AG10803 (cell line): ENCODE measurements around the gene TFE3.
A peak's percentile ranks its signal among the peaks of the same experiment; 100 is the strongest.

Source experiments
- DNase-seq: peaks from one replicate; pipeline ENCODE4 v3.0.0; 2010; ENCODE audit warnings: low read depth
- H3K4me3 ChIP-seq: 2 replicates; pipeline ENCODE4 v1.5.1; 2011; ENCODE audit warnings: mild to moderate bottlenecking, low read length, control low read depth
- TF ChIP-seq, protein P1 (sequence below): conservative IDR thresholded peaks from 2 replicates; pipeline ENCODE4 v1.5.1; 2011; ENCODE audit warnings: mild to moderate bottlenecking, low read length, control low read depth, inconsistent platforms

The TFE3 gene, protein sequence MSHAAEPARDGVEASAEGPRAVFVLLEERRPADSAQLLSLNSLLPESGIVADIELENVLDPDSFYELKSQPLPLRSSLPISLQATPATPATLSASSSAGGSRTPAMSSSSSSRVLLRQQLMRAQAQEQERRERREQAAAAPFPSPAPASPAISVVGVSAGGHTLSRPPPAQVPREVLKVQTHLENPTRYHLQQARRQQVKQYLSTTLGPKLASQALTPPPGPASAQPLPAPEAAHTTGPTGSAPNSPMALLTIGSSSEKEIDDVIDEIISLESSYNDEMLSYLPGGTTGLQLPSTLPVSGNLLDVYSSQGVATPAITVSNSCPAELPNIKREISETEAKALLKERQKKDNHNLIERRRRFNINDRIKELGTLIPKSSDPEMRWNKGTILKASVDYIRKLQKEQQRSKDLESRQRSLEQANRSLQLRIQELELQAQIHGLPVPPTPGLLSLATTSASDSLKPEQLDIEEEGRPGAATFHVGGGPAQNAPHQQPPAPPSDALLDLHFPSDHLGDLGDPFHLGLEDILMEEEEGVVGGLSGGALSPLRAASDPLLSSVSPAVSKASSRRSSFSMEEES

DNA sequence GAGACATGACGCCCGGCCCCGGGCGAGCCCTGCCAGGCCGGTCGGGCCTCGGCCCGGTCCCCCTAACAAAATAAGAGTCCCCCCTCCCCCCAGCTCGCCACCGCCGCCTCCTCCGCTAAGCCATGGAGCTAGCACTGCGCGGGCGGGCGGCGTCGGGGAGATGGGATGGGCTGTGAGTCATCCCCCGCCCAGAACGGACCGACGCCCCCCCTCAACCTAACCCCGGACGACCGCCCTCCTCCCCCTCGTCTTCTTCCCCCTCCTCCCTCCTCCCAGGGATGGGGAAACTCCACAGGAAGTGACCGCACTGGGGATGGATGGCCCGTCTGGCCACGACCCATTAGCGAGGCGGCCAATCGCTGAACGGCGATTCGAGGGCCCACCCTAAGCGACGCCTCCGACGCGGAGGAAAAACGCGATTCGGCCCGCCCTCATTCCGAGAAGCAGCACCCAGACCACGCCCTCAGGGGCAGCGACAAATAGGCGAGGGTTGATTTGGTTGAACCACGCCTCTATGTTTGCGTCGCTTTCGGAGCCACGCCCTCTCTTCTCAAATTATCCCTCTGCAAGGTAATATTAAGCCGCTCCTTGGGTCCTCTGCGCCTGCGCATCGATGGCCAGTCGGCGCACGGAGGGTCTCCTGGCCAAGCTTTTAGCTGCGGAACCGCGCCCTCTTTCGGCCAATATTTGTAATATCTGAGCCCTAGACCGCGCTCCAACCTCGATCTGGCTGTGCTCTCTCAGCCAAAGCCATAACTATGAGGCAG is at the start of gene TFE3:
TFE3 (minus strand) TSS at position 138 of the 767 bp plus-strand sequence; CDS start at position 7, 131 bp downstream.
- peak; percentile 98 for DNase-seq
- H3K4me3 ChIP-seq = peak within 1 kb of the TSS; percentile 82
- TF ChIP-seq, protein P1, sequence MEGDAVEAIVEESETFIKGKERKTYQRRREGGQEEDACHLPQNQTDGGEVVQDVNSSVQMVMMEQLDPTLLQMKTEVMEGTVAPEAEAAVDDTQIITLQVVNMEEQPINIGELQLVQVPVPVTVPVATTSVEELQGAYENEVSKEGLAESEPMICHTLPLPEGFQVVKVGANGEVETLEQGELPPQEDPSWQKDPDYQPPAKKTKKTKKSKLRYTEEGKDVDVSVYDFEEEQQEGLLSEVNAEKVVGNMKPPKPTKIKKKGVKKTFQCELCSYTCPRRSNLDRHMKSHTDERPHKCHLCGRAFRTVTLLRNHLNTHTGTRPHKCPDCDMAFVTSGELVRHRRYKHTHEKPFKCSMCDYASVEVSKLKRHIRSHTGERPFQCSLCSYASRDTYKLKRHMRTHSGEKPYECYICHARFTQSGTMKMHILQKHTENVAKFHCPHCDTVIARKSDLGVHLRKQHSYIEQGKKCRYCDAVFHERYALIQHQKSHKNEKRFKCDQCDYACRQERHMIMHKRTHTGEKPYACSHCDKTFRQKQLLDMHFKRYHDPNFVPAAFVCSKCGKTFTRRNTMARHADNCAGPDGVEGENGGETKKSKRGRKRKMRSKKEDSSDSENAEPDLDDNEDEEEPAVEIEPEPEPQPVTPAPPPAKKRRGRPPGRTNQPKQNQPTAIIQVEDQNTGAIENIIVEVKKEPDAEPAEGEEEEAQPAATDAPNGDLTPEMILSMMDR = peak; percentile 53

DNA sequence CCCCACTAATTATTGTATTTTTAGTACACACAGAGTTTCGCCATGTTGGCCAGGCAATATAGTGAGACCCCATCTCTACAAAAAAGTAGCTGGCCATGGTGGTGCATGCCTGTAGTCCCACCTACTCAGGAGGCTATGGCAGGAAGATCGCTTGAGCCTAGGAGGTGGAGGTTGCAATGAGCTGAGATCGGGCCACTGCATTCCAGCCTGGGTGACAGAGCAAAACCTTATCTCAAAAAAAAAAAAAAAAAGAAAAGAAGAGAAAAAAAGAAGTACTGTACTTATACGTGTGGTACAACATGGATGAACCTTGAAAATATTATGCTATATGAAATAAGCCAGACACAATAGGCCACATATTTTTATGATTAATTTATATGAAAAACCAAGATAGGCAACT is 46.4 kb upstream of the TFE3 start:
- DNase-seq = no peak
- H3K4me3 ChIP-seq = no peak overlapping the region
- TF ChIP-seq, protein P1 = no peak

DNA sequence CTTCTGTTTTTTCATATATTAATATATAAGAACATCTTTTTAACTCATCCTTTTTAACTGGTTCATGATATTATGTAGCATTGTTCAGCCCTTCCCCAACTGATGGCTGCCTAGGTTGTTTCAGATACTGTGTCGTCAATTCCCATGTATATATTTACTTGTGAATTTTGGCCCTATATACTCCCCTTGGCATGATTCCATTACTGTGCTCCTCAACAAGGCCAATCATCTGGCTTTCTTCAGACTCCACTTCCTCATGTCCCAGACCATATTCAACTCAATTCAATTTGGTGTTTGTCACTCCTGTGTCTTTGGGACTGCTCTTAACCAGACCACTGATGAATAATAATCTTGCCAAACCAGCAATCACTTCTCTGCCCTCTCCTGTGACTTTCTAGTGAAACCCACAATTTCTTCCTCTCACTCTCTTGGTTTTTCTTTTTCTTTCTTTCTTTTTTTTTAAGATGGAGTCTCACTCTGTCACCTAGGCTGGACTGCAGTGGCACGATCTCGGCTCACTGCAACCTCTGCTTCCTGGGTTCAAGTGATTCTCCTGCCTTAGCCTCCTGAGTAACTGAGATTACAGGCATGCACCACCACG is 39.2 kb upstream of the TFE3 start:
- TF ChIP-seq, protein P1 = no peak
- no peak overlapping the region for H3K4me3 ChIP-seq
- no peak for DNase-seq

DNA sequence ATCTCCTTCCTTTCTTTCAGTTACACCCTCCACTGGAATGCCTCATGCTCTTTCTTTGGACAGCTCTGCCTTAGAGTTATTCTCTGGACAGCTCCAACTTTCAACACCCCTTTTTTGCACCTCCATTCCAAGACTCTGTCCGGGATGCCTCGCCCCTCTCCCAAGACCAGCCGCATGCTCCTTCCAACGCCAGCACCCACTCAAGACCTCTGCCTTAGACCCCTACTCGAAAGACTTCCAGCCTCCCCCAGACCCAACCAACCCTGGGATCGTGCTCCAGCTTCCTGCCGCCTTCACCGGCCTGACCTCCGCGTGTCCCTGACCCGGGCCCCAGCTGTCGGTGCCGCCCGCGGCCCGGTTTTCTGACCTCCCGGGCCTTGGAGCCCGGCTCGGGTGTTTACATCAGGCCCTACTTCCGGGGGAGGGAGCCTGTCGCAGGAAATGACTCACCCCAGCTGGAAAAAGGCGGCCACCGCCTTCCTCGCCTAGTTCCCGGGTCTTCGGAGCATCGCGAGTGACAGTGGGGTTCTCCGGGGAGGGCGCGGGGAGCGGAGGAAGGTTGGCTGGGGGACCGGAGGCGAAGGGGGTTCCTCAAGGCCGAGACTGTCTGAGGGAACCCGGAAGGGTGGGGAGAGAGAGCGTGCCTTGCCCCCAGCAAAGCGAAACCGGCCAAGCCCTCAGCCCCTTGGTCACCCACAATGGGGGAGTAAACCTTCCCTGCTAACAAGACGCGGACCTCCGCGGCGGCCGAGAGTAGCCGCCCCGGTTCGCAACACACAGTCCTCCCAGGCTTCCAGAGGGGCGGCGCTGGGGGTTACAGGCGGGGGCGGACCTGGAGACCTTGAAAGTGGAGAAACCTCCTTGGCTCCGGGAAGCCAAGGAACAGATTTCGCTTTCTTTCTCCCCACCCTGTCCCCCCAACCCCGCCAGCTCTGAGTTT is 36.6 kb upstream of the TFE3 start, which contains the start of gene WDR45:
WDR45 (minus strand) TSS at position 399 of the 940 bp plus-strand sequence. CDS start 1,792 bp downstream, outside the sequence.
- peak within 1 kb of the TSS; percentile 76 for H3K4me3 ChIP-seq
- DNase-seq = peak; percentile 73
- TF ChIP-seq, protein P1 = no peak

DNA sequence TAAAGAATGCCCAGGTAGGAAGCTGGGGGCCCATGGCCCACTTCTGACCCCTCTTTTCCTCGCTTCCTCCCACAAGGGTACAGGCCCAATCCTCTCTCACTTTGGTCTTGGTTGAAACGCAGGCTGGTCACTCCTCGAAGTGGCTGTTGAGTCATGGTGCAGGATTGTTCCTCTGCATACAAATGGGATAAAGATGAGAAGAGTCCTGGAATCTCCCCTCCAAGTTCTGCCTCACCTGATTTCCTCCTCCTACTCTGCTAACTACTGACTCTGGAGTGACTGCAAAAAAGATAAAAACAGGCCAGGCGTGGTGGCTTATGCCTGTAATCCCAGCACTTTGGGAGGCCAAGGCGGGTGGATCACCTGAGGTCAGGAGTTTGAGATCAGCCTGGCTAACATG is 34.8 kb upstream of the TFE3 start:
- TF ChIP-seq, protein P1 = no peak
- no peak overlapping the region for H3K4me3 ChIP-seq
- DNase-seq = no peak

DNA sequence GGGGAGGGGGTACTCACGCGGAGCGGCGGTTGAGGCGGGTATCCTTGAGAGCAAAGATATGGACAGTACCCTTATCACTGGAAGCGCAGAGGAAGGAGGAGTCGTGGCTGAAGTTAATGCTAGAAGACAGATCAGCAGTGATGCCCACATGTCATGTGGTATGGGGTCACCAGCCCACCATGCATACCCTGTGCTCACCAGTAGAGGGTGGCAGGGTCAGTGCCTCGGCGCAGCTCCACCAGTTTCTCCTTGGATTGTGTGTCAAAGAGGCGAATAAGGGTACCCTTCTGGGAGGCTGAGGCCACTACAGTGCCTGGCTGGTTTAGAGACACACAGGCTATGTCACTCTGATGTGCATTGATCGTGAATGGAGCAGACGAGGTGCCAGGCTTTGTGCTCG is 32.2 kb upstream of the TFE3 start:
- TF ChIP-seq, protein P1 = no peak
- no peak overlapping the region for H3K4me3 ChIP-seq
- no peak for DNase-seq
